Activated T-cell treated with anti-CD3 and anti-CD28 coated beads, Interleukin-2, amount 50 U/mL, for 72 hours (primary cell): ENCODE data around the gene RICTOR. TPM values are rescaled to one million over a fixed set of nuclear protein-coding genes. Genes with fewer than 3 reads are reported as not detected.

Source experiments
- ATAC-seq, 2 donors: fragments of 150-1000 bp; cut with Tn5 transposase; replicated peaks in 1 of 2; 2 replicates each; pipeline ENCODE4 v1.10.0; 2021; ENCODE audit warnings: moderate library complexity in 2 of 2, mild to moderate bottlenecking in 1 of 2
- DNase-seq, 2 donors: peaks; one replicate each; pipeline ENCODE4 v3.0.0; 2021 to 2022; ENCODE audit warnings: mixed read lengths in 1 of 2
- H3K27ac Mint-ChIP-seq: one replicate; pipeline ENCODE4 v1.8.0; 2022; ENCODE audit warnings: mild to moderate bottlenecking, moderate library complexity, mixed read lengths
- H3K27me3 Mint-ChIP-seq: one replicate; pipeline ENCODE4 v1.8.0; 2022; ENCODE audit warnings: low read depth, mixed read lengths
- H3K36me3 Mint-ChIP-seq, 2 donors: one replicate each; pipeline ENCODE4 v1.8.0; 2022; ENCODE audit warnings: mixed read lengths in 2 of 2, mild to moderate bottlenecking in 1 of 2; ENCODE audit not compliant: insufficient read depth in 2 of 2
- H3K4me1 Mint-ChIP-seq: one replicate; pipeline ENCODE4 v1.8.0; 2022; ENCODE audit warnings: low read depth, mixed read lengths
- H3K4me3 Mint-ChIP-seq, 2 donors: one replicate each; pipeline ENCODE4 v1.8.0; 2022; ENCODE audit warnings: mild to moderate bottlenecking in 2 of 2, mixed read lengths in 2 of 2, moderate library complexity in 2 of 2
- H3K9me3 Mint-ChIP-seq, 2 donors: one replicate each; pipeline ENCODE4 v1.8.0; 2022; ENCODE audit warnings: mixed read lengths in 2 of 2
- total RNA-seq, 2 donors: library from RNA; stranded (reverse); gene quantifications; one replicate each; pipeline ENCODE4 v1.2.3, GENCODE V29; 2022

Gene RICTOR
- total RNA-seq, 2 donors from 2014 or later, result 34.6 to 47.0 TPM

DNA sequence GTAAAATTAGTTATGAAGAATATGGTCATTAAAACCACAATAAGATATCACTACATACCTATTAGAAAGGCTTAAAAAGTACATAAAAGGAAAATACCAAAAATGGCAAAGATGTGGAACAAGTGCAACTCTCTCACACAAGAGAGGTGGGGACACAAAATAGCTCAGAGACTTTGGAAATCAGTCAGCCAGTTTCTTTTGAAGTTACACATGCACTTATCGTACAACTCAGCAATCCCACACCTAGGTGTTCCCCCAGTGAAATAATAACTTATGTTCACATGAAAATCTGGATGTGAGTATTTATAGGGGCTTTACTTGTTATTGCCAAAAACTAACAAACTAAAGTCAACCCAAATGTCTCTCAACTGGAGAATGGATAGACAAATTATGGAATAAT lies 9.8 kb upstream of the RICTOR start:
- Mint-ChIP-seq H3K4me3 (no peak overlapping the region), H3K9me3 (peaks cover 3 to 4% of the 10 kb centered on the region in 2 donors), H3K4me1 (peaks cover 26% of the 10 kb centered on the region), H3K36me3 (peaks cover 5 to 11% of the 10 kb centered on the region in 2 donors), H3K27me3 (peaks cover 15% of the 10 kb centered on the region), H3K27ac (no peak overlapping the region)
- ATAC-seq, result peak; percentile 79 to 85
- DNase-seq, result no peak

DNA sequence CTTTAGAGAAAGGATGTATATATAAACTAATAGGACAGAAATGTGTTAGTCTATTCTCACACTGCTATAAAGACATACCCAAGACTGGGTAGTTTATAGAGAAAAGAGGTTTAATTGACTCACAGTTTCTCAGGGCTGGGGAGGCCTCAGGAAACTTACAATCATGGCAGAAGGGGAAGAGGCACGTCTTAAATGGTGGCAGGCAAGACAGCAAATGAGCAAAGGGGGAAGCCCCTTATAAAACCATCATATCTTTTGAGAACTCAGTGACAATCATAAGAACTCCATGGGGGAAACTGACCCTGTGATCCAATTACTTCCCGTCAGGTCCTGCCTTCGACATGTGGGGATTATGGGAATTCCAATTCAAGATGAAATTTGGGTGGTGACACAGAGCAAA lies 8.8 kb upstream of the RICTOR start:
- DNase-seq (no peak), ATAC-seq (no peak)
- no peak overlapping the region for H3K4me3 Mint-ChIP-seq
- H3K27me3 Mint-ChIP-seq, result peaks cover 18% of the 10 kb centered on the region
- peaks cover 5 to 11% of the 10 kb centered on the region in 2 donors for H3K36me3 Mint-ChIP-seq
- peaks cover 26% of the 10 kb centered on the region for H3K4me1 Mint-ChIP-seq
- H3K27ac Mint-ChIP-seq, result no peak overlapping the region
- peaks cover 3 to 4% of the 10 kb centered on the region in 2 donors for H3K9me3 Mint-ChIP-seq

DNA sequence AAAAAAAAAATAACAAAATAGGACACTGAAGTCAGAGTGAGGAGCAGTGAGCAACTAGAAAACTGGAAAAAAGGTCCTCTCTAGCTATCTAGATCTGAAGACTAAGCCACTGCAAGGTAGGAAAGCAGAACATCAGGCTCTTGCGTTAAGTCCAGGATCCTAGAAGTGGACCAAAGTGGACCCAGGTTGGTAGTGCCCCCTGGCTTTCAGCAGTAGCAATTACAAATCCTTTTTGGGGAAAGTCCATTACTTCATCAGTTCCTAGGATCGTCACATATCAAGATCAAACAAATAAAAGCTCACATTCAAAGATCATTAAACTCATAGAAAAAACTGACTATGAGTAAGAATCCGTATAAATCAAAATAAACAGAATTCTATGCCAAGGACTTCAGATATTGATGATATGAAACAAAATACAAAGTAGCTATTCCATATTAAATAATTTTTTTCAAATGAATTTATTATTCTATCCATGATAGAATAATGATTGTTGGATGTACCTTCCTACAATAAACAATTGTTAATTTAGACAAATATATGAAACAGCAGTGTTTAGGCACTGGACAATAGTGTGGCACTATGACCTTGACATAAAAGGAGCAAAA lies 6.5 kb upstream of the RICTOR start:
- Mint-ChIP-seq H3K4me1 (peaks cover 44% of the 10 kb centered on the region), H3K9me3 (peaks cover 3 to 4% of the 10 kb centered on the region in 2 donors), H3K4me3 (no peak overlapping the region), H3K27me3 (peaks cover 25% of the 10 kb centered on the region), H3K36me3 (peaks cover 5 to 11% of the 10 kb centered on the region in 2 donors), H3K27ac (no peak overlapping the region)
- ATAC-seq (peak; percentile 36 to 44), DNase-seq (peak; percentile 21 to 43)

DNA sequence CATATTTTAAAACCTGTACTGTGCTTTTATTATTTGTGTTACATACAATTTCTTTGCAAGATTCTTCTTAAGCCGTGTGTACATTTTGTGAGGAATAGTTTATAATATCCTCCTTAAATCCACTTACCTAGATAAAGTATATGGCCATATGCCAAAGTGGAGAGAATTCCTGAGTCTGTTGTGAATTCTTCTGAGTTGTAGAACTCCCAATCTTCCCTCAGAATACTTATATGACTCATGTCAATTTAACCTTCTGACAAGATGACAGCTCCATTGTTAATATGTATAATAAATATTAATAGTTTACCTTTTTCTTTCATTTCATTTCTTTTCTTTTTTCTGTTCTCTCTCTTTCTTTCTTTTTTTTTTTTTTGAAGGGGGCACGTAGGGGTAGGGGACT lies 6.0 kb upstream of the RICTOR start:
- H3K27me3 Mint-ChIP-seq, result peaks cover 25% of the 10 kb centered on the region
- H3K4me3 Mint-ChIP-seq, result no peak overlapping the region
- H3K27ac Mint-ChIP-seq, result no peak overlapping the region
- H3K36me3 Mint-ChIP-seq, result peaks cover 6 to 11% of the 10 kb centered on the region in 2 donors
- peaks cover 50% of the 10 kb centered on the region for H3K4me1 Mint-ChIP-seq
- no peak for DNase-seq
- peaks cover 3 to 4% of the 10 kb centered on the region in 2 donors for H3K9me3 Mint-ChIP-seq
- no peak for ATAC-seq

DNA sequence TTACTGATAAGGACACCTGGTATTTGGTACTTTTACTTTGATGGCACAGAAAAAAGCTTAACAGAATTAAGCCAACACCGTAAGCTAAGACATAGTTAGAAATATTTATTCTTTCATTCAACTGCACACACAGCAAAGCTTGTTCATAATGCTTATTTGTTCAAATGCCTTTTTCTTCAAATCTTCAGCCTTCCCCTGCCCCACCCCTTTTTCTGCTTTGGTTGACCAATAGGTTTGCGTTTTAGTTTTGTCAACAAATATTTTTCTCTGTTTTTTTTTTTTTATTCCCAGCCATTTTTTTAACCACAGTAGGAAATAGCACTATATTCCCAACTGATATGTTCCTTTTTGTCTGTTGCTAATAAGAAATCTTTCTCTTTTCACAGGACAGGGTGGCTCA lies 4.9 kb upstream of the RICTOR start:
- H3K36me3 Mint-ChIP-seq, result peaks cover 7 to 11% of the 10 kb centered on the region in 2 donors
- H3K27me3 Mint-ChIP-seq, result peaks cover 25% of the 10 kb centered on the region
- H3K4me1 Mint-ChIP-seq, result peaks cover 50% of the 10 kb centered on the region
- ATAC-seq, result no peak
- H3K4me3 Mint-ChIP-seq, result no peak overlapping the region
- no peak for DNase-seq
- no peak overlapping the region for H3K27ac Mint-ChIP-seq
- peaks cover 3 to 4% of the 10 kb centered on the region in 2 donors for H3K9me3 Mint-ChIP-seq

DNA sequence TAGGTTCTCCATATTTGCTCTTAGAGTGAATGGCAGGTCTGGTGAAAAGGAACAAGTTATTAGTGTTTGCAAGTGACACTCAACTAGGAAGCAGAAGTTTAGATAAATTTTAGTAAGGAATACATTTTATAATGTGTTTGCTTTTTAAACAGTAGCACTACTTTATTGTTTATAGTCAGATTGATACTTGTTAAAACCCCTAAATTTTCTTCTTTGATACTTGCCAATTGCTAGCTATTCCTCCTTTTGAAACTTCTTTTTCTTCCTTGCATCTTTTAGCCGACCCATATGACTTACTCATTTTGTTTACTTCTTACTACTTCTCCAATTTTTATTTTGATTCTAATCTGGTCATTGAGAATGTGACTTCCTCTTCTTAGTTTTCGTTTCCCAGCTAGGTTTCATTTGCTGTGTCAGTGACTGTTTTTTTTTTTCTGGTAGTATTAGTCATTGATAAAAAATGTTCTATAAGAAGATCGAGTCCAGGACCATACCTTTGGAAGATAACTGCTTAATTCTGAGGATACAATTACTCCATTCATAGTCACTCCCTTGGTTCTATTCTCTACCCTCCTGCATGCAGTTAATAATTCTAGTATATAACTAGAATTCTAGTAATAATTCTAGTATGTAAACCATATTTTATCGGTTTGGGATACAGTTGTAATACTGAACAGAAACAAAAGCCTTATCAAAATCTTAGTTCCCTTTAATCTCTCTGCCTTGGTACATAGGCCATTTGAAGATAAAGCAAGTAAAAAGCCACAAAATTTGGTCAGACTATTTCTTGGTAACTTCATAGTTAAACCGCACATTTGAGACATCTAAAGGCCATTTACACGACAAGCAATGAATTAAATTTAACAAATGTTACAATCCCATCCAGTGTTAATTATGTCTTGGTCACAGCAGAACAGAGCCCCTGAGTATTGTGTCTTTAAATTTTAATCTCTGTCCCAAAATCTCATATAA lies 2.8 kb upstream of the RICTOR start:
- DNase-seq, result no peak
- no peaks in the 10 kb centered on the region for H3K9me3 Mint-ChIP-seq
- H3K27me3 Mint-ChIP-seq, result peaks cover 25% of the 10 kb centered on the region
- peak overlapping the region; percentile 2 to 83 for H3K4me3 Mint-ChIP-seq
- peaks cover 3 to 7% of the 10 kb centered on the region in 2 donors for H3K36me3 Mint-ChIP-seq
- ATAC-seq, result no peak
- H3K4me1 Mint-ChIP-seq, result peaks cover 42% of the 10 kb centered on the region
- peak overlapping the region; percentile 75 for H3K27ac Mint-ChIP-seq

DNA sequence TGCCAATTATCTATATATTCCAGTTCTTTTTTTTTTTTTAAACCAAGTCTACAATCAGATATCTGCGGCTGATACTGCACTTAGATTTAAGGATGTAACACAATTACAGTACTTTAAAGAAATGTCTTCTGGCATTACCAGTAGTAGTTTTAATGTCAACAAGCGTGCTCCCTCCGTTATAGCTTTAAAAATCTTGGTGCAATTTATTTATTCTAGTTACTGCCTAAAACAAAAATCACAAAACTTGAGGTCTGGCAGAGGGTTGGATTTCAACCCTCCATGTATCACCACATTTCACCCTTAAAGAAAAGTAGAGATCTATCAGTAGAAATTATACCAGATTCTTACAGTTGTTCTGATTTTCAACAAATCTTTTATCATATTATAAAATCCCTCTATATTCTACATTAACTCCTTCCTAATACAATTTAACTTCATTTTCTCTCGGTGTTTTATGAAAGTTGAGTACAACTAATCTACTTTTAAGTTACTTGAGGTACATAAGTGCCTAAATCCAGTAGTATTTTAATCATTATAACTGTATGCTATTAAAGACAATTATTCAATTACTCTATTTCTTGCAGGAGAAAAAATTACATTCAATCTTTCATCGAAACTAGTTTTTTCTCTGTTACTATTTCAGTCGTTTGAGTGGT lies 2.0 kb upstream of the RICTOR start:
- H3K9me3 Mint-ChIP-seq, result no peaks in the 10 kb centered on the region
- H3K4me1 Mint-ChIP-seq, result peaks cover 47% of the 10 kb centered on the region
- ATAC-seq, result no peak
- peaks cover 2 to 6% of the 10 kb centered on the region in 2 donors for H3K36me3 Mint-ChIP-seq
- DNase-seq, result no peak
- peak overlapping the region; percentile 52 to 83 for H3K4me3 Mint-ChIP-seq
- peaks cover 24% of the 10 kb centered on the region for H3K27me3 Mint-ChIP-seq
- H3K27ac Mint-ChIP-seq, result peak overlapping the region; percentile 75

DNA sequence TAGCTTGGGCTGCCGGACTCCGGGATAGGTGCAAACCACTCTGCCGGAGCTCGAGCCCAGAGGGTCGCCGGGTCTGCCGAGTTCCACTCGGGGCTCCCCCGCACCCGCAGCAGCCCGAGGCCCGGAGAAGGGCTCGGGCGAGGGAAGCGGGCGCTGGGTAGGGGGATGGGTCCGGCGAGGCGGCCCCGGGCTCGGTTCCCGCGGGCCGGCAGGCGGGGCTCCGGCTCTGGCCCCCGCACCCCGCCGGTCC lies 507 bp downstream of the RICTOR start:
- ATAC-seq (peak; percentile 41 to 43), DNase-seq (no peak)
- Mint-ChIP-seq H3K4me3 (peak overlapping the region; percentile 91 to 99), H3K36me3 (peaks cover 5 to 6% of the 10 kb centered on the region in 2 donors), H3K4me1 (peaks cover 50% of the 10 kb centered on the region), H3K9me3 (no peaks in the 10 kb centered on the region), H3K27me3 (peaks cover 14% of the 10 kb centered on the region), H3K27ac (no peak overlapping the region)

DNA sequence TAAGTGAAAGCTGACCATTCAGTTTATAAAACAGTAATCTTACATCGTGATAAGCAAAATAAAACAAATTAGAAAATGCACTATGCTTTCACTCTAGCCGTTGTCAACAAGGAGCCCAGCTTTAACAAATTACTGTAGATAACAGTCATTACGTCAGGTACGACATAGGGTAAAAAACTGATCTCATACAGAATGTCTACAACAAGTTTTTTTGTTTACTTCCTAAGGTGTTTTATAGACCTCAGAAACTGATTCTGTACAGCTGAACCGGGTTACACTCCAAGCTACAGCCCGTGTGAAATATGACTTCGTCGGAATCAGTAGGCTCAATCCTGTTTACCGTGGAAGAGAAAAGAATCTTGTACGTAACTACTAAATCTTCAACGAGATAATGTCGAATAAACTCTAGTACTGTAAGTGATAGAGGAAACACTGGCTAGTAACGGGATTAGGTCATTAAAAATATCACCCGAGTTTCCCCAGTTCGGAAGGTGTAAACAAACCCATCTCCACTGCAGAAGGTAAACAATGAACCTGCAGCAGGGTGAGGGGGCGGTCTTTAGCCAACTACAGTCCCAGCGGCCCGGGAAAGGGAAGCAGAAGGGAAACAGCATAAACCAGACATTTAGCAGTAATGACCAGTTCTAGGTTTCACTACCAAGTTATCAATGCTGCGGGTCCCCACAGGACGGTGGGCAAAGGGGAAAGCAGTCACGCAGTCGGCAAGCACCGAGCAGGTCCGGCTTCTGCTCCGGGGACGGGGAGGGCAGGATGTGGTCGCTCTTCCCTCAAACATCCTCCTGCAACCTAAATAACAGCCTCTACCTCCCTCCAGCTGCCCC lies 1.1 kb downstream of the RICTOR start:
- peak overlapping the region; percentile 91 to 99 for H3K4me3 Mint-ChIP-seq
- peak; percentile 66 for ATAC-seq

DNA sequence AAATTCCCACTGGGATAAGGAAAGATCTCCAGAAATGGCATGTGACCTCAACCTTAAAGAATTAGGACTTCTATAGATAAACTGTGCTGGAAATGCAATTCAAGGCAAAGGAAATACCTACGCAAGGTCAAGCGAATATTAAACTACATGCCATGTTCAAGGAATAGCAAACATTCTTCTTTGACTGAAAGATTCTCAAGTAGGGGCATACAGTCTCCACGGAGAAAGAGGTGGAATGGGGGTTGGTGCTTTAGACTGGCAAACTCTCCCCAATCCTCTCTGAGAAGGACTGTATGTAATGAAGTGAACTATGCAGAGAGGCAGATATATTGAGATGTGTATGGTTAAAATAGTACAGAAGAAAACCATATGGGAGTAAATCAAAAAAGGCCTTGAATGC lies 6.1 kb downstream of the RICTOR start:
- Mint-ChIP-seq H3K4me1 (peaks cover 48% of the 10 kb centered on the region), H3K36me3 (peaks cover 24 to 34% of the 10 kb centered on the region in 2 donors), H3K9me3 (peaks cover 10 to 15% of the 10 kb centered on the region in 2 donors), H3K4me3 (no peak overlapping the region), H3K27ac (no peak overlapping the region), H3K27me3 (no peaks in the 10 kb centered on the region)
- DNase-seq, result no peak
- no peak for ATAC-seq

More for the DNA sequence above, 1.1 kb downstream of the RICTOR start:
- DNase-seq, result peak; percentile 78 to 81
- H3K36me3 Mint-ChIP-seq, result peaks cover 8 to 10% of the 10 kb centered on the region in 2 donors
- H3K4me1 Mint-ChIP-seq, result peaks cover 50% of the 10 kb centered on the region
- H3K27me3 Mint-ChIP-seq, result peaks cover 9% of the 10 kb centered on the region
- peak overlapping the region; percentile 89 for H3K27ac Mint-ChIP-seq
- H3K9me3 Mint-ChIP-seq, result no peaks in the 10 kb centered on the region

DNA sequence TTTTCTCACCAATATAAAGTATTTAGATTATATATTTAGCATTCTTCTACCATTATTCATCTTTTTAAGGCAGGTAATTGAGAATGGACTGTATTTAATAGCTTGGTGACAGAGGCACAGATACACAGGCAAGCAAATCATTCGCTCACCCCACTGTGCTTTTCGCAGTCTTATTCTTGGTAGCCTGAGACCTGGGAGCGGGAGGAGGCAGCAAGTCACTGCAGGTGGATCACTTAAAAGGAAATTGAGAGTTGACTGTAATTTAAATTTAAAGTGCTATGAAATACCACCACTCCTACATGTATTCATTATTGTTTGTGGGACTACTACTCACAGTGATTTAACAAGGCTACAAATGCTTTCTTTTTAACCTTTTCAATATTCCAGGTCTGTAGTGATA lies 9.7 kb downstream of the RICTOR start:
- peaks cover 24 to 34% of the 10 kb centered on the region in 2 donors for H3K36me3 Mint-ChIP-seq
- H3K27me3 Mint-ChIP-seq, result no peaks in the 10 kb centered on the region
- no peak overlapping the region for H3K27ac Mint-ChIP-seq
- H3K4me3 Mint-ChIP-seq, result no peak overlapping the region
- H3K9me3 Mint-ChIP-seq, result peaks cover 10 to 15% of the 10 kb centered on the region in 2 donors
- DNase-seq (no peak), ATAC-seq (no peak)
- peaks cover 49% of the 10 kb centered on the region for H3K4me1 Mint-ChIP-seq

DNA sequence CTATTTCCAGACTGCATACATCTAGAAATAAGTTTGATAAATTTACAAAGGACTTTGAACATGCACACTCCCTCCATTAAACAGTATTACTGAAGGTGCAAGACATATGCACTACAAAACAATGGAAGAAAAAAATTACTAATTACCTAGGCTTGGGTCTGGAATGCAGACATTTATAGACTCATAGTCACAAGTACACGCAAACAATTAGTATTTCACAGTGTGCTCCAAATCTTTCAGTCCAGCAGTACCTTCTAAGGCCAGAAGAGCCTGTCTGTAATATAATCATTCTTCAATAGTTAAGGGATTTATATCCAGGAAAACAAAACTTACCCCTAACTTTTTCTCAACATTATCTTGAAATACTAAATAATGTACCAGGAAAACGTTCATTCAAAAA lies 11.2 kb downstream of the RICTOR start:
- Mint-ChIP-seq H3K36me3 (peaks cover 21 to 26% of the 10 kb centered on the region in 2 donors), H3K9me3 (peaks cover 10 to 15% of the 10 kb centered on the region in 2 donors), H3K27ac (no peak overlapping the region), H3K4me3 (peak overlapping the region in 1 of 2 donors; percentile 27), H3K4me1 (peaks cover 59% of the 10 kb centered on the region), H3K27me3 (no peaks in the 10 kb centered on the region)
- ATAC-seq (no peak), DNase-seq (no peak)
